NCI-H2107 (cell line): ENCODE measurements around the gene DPP8.
A peak's percentile ranks its signal among the peaks of the same experiment; 100 is the strongest.

Experiments
- DNase-seq: peaks from one replicate; lab custom pipeline; 2025; lab: John Stamatoyannopoulos, UW

The DPP8 gene

GRCh38 chr15:65423976-65424679 is 93.4 kb downstream of the DPP8 start:
- DNase-seq, result no peak

GRCh38 chr15:65423150-65423975 is 94.1 kb downstream of the DPP8 start:
- no peak for DNase-seq

- DNase-seq, result no peak
Observed at GRCh38 chr15:65421360-65422215, 95.9 kb downstream of the DPP8 start.

- DNase-seq, result no peak
Observed at GRCh38 chr15:65420975-65421359, 96.5 kb downstream of the DPP8 start.

- no peak for DNase-seq
Observed at GRCh38 chr15:65418596-65418995, 98.9 kb downstream of the DPP8 start.

- no peak for DNase-seq
Observed at GRCh38 chr15:65416845-65417416, 100.6 kb downstream of the DPP8 start.

- peak; percentile 21 for DNase-seq
Observed at GRCh38 chr15:65414841-65415621, 102.5 kb downstream of the DPP8 start.

- DNase-seq, result no peak
Observed at GRCh38 chr15:65413760-65414144, 103.7 kb downstream of the DPP8 start.

GRCh38 chr15:65413051-65413759 is 104.3 kb downstream of the DPP8 start:
- no peak for DNase-seq

GRCh38 chr15:65412556-65412955 is 104.9 kb downstream of the DPP8 start:
- no peak for DNase-seq

GRCh38 chr15:65411465-65412071 is 105.9 kb downstream of the DPP8 start:
- no peak for DNase-seq

- DNase-seq, result no peak
Observed at GRCh38 chr15:65410972-65411371, 106.5 kb downstream of the DPP8 start.

- no peak for DNase-seq
Observed at GRCh38 chr15:65410036-65410435, 107.5 kb downstream of the DPP8 start.

GRCh38 chr15:65409036-65409631 is 108.4 kb downstream of the DPP8 start:
- DNase-seq, result no peak

- DNase-seq, result no peak
Observed at GRCh38 chr15:65408324-65409035, 109.0 kb downstream of the DPP8 start.

- DNase-seq, result no peak
Observed at GRCh38 chr15:65406424-65407000, 111.0 kb downstream of the DPP8 start.

- DNase-seq, result no peak
Observed at GRCh38 chr15:65405791-65406423, 111.6 kb downstream of the DPP8 start.

- no peak for DNase-seq
Observed at GRCh38 chr15:65404186-65404872, 113.2 kb downstream of the DPP8 start.
